ENCODE data around the gene ERP27.

DNA sequence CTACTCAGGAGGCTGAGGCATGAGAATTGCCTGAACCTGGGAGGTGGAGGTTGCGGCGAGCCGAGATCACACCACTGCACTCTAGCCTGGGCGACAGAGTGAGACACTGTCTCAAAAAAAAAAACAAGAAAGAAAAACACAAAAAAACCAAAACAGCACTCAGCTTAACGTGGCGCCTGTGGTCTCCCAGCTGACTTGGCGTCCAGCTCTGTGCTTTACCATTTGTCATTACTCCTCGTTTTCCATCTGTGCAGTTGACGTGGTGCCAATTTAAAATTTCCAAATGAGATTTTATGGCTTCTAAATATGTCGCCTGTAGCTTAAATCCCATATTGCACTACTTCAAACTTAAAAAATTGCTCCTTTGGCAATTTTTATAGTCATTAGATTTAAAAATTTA lies 54.7 kb downstream of the ERP27 start:
- TF ChIP-seq ZNF274 (IDR thresholded peaks at IDR 0.05; ENCODE audit: low read depth, low read length) (no peak), YY1 (IDR thresholded peaks at IDR 0.05; ENCODE audit: insufficient read depth, insufficient read length) (no peak)

All from NT2/D1 (cell line).